Activated CD4-positive, alpha-beta T cell treated with anti-CD3 and anti-CD28 coated beads, Interleukin-2, amount 50 U/mL, for 1 hour (primary cell): ENCODE results near the gene ITGBL1.

Experiments
- DNase-seq: peaks from one replicate; pipeline ENCODE4 v3.0.0-alpha.2; 2020

ITGBL1 gene

DNA sequence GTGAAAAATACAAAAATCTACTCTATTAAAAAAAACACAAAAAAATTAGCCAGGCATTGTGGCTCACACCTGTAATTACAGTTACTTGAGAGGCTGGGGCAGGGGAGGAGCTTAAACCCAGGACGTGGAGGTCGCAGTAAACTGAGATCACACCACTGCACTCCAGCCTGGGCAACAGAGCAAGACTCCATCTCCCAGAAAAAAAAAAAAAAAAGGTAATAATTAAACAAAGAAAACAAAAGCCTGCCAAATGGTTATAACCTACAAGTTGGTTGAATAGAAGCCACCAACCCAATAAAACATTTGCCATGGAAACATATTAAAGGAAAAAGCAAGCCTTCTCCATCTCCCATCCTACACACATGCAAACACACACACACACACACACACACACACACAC, 255.2 kb downstream of the ITGBL1 start:
- DNase-seq, result no peak

DNA sequence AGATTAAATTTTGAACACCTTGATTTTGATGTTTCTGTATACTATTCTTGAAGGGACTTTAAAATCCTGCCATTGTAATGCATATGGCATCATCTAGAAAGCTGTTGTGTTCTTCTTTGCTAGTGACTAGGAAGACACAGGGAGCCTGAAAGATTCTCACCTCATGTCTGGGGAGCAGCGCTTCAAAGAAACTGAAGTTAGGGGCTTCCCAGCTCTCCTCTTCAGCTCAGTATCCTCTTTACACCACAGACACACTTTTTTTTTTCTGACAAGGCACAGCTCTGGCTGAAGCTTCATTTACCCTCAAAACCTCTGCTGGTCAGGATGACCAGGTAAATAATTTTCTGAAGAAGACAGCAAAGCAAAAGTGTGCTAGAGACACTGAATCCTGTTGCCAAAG, 255.6 kb downstream of the ITGBL1 start:
- no peak for DNase-seq

DNA sequence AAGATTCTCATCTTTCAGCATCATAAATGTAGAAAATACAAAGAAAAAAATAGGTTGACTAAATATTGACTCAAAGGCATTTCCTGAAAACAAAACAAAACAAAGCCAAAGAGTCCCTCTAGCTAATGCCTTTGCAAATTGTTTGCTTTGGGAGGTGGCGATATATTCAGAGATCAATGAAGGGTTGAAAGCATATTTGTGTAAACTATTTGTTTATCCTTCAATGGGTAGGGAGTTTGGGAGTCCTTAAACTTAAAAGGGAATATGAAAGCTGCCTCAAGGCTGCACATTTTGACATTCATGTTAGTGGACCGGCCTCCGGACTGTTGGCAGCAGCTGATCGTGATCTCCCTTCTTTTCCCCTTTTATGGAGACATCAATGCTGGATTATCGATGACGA, 257.5 kb downstream of the ITGBL1 start:
- no peak for DNase-seq

DNA sequence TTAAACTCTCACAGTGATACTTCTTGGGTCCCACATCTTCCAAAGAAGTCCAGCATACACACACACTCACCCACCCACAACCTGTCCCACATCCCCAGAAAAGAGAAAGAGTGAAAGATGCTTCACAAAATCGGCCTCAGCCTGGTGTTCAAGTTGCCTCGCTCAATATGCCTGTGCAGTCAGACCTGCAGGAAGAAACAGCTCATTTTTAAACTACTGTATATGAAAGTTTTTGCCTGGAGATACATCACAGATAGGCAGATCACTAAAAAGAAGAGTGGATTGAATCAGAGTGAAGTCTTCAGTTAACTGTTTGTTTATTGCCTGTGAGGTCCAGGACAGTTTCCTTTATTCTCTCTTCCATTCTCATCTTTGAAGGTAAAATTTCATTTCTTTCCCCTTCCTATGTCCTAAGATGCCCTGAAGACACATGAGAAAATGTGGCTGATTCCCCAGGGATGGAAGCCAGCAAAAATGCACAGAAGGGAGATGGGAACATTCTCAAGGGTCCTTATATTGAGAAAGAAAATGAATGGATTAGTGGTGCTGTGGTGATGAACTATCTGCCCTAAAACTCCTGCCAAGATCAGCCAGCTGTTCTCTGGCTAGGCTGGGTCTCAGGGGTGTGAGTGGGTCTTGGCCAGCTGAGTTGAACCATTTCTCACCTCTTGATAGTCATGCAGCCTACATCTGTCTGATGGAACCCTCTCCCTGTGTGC, 259.0 kb downstream of the ITGBL1 start:
- no peak for DNase-seq

DNA sequence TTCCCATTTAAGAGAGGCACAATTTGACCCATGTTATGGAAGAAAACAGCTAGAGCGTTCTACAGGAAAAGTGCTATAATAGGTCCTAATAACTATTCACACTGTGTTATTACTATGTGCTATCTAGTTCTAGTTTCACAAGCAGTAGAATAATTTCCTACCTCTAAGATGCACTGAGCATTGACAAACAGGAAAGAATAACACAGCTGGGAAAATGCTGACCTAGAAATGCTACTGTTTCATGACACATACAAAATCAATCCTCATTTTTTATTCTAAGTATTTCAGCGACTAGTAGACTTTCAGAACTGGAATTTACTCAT, 259.5 kb downstream of the ITGBL1 start:
- no peak for DNase-seq

DNA sequence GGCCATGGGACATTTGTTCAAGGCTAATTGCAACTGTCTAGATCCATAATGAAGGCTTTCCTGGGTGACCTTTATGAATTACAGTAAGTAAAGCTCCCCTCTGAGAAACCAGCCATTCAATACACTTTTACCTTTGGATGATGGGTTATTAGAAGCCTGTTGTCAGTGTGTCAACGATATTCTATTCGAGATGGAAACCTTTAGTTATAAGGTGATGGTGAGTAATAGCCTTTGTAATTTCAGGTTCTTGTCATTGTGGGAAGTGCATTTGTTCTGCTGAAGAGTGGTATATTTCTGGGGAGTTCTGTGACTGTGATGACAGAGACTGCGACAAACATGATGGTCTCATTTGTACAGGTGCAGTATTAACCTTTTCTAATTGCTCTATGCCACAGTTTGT, 261.7 kb downstream of the ITGBL1 start:
- no peak for DNase-seq

DNA sequence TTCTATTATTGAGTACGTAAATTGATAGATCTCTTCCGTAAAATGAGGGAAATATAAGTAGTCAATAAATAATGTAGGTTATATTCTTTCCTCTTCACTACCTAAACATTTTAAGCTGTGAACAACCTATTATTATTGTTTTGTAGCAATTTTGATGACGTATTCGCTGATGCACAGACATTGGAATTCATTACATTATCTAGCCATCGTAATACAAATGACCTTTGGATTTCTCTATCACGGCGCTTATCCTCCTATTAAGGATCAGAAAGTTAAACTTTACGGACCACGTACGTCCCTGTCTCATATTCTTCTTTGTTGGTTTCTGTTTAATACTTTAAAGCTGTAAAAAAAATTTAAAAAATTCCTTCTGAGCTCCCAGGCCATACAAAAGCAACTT, 264.9 kb downstream of the ITGBL1 start:
- DNase-seq, result no peak

DNA sequence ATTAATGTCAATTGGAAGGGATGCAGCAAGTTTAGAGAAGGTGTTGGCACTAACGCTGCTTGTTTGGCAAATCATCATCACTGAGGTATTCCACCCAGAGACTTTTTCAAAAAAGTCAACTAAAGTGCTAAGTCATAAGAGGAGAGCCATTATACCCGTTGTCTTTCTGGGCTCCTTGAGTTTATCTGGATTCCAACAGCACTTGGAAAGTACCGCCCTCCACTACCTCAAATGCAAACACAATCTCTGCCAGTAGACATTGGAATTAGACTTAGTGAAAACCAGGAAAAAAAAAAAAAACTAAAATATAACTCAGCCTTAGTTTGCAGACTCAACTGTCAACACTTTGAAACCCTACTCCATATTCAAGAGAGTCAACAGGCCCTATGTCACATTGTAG, 266.0 kb downstream of the ITGBL1 start:
- DNase-seq, result no peak

DNA sequence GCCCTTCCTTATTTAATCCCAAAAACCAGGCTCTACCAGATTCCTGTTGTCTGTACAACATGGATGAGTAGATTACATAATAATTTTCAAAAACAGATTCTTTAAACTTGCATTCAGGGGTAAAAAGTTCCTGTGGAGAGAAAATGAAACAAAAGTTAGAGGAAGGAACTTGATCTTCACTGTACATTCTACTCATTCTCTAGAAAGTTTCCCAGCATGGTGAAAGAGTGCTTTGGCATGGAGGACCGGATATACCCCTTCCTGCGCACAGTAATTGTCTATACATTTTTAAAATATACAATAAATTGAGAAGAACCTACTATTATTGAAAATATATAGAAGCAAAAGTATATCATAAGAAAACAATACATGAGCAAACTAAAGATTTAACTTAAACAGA, 274.2 kb downstream of the ITGBL1 start:
- DNase-seq, result no peak

DNA sequence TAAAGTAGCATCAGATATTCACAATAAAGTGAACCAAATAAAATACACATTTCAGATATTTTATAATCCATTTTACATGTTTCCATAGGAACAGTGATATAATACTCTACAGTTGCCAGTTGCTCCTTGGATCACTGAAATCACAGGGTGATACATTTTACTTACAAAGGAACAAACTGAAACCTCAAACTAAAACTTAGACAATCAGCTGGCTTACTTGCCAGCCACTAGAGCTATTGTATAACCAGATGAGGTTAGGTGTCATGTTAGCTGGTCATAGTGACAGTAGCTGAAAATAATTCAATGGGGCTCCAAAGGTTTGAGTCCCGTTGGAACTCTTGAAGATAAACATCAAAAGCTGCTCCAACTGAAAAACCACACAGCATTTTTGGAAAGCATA, 274.6 kb downstream of the ITGBL1 start:
- DNase-seq, result no peak

DNA sequence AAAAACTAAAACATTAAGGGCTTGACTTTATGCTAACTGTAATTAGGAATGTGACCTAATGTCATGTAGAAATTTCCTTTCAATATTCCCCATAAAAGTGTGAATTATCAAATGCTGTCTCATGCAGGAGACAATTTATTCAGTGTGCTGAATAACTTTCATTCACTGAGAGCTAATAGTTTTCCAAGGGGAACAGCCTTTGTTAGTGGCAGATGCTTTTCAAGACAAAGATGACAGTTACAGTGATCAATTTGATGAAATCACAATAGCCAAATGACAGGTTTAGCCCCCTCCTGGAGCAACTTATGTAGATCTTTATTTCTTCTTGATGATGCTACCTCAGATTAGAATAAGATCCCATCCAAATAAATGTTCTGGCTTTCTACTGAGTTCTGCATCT, 275.5 kb downstream of the ITGBL1 start:
- no peak for DNase-seq

DNA sequence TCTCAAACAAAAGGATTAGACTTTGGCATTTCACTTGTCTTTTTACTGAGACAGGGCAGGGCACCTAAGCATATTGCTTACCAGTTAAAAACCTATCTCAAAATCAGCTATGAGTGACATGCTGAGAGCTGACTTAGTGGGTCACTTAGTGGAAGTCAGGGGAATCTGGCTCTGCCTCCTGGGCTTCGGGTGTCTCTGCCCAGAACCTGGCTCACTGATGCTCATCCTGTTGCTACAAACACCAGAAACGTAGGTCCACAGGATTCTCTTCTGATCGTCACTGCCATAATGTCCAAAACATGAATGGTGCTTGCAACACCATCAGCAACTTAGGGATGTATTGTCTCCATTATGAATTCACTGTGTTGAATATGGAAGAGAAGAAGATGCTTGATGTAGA, 276.1 kb downstream of the ITGBL1 start:
- DNase-seq, result no peak

DNA sequence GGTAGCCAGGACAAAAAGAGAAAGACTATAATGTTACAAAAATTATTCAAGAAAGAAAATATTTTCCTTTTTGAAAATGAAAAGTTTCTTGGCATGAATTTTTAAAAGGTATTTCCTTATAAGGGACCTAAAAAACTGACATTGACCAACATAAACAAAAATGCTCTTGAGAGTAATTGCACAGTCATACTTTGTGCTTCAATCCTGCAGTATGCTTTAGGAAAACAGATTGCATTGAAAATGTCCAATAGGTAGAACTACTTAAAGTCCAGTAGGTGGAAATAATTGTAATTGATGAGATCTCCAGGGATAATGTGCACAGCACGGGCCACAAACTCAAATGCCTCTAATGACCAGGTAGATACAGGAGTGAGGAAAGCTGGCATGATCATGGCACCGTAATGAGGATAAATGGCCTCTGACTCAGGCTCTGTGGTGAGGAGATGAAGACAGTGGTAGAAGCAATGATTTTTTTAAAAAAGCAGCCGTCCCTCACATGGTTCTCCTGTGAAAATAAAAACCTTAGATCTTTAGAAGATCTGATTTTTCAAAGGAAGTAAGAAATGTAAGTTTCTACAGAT, 278.0 kb downstream of the ITGBL1 start:
- no peak for DNase-seq

DNA sequence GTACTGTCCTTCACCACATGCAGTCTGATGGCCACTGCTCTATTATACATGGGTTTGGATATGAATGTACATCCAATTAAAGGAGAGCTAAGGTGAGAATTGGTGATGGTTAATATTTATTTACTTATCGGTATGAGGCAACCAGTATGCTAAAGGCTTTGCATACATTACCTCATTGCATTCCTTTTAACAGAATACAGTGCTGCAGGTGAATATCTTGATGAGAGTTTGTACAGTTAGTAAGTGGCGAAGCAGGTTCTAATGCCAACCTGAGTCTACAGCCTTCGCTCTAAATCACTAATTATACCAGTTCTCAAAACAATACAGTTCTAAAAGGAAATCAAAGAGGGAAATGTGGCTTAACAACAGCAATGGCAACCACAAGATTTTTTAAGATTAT, 284.1 kb downstream of the ITGBL1 start:
- no peak for DNase-seq

DNA sequence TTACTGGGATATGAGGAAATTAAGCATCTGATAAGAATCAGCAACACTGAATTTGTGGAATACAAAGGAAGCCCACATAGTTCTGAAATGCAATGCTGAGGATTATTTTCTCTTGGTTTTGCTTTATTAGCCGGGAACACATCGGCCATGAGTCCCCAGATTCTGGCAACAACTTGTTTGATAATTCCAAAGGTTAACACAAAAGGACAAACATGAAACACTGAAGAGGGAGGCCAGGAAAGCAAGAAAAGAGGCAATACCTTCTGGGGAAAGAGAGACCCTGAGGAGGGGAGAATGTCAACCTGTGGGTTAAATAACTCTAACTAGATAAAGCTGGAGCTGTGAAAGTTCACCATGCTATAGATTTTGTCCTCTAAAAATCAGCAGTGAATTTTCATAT, 285.9 kb downstream of the ITGBL1 start:
- DNase-seq, result no peak

DNA sequence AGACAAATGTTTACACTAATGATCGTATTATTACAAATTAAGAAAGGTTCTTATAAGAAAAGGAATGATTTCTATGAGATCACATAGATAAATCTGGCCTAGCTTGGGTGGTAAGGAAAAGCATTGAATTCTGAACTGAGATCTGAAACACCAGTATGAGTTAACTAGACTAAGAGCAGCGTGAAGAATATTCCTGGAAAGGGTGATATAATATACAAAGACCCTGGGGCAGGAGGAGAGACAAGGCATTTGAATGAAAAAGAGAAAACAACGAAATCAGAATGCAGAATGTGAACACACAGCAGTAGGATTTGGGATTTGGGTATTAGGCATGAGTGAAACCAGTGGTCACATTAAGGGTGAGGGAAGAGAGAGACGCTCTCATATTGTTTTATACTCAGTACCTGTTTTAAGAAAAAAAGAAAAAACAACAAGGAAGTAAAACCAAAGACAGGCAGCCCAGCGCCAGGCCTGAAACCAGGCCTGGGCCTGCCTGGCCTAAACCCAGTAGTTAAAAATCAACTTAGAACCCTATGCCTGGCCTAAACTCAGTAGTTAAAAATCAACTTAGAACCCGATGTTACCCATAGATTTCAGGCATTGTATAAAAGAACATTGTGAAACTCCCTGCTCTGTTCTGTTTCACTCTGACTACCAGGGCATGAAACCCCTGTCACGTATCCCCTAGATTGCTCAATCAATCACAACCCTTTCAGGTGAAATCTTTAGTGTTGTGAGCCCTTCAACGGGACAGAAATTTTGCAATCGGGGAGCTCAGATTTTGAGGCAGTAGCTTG, 287.1 kb downstream of the ITGBL1 start:
- no peak for DNase-seq

DNA sequence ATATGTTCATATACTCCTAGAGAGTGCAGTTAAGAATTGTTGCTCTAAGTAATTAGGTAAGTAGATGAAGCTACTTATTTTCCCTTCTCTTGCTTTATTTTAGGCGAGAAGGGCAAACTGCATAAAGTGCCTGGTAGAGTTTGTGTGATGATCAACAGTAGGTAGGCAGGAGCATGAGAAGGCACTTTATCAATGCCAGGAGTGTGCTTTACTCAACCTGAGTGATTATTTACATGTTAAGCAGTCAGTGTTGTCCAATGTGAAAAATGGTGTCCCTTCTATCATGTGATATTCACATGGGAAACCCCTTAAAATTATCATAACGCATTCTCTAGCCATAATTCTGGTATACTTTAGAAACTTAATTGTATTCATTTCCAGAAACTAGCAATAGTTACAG, 294.0 kb downstream of the ITGBL1 start:
- DNase-seq, result no peak

DNA sequence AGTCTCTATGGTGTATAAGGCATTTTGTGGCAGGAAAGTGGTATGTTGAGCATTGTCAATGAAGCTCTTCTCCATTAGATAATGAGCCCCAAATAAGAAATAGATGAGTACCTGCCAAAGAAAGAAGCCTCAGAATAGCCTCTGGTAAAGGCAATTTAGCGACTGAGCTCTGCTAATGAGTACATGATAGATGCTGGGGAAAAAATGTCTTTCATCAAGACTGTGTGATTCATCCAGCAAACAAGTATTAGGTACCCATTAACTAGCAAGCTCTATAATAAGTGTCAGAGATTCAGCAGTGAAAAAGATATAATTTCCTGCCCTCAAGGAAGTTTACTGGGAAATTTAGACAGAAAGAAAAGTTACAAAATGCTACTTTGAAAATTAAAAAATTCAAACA, 294.6 kb downstream of the ITGBL1 start:
- DNase-seq, result no peak

DNA sequence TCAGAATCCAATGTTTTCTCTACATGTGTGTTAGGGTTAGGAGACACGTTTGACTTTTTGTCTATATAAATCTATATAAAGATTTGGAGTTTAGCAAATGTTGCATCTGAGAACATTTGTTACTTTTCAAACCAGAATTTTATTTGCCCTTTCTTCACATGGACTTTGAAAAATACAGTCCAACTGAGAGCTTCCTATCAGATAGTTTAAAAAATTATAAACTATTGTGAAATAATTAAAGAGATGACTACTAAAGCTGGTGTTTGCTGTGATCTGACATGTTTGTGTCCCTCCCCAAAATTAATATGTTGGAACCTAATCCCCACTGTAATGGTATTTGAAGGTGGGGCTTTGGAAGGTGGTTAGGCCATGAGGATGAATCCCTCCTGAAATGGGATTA, 297.1 kb downstream of the ITGBL1 start:
- DNase-seq, result no peak

DNA sequence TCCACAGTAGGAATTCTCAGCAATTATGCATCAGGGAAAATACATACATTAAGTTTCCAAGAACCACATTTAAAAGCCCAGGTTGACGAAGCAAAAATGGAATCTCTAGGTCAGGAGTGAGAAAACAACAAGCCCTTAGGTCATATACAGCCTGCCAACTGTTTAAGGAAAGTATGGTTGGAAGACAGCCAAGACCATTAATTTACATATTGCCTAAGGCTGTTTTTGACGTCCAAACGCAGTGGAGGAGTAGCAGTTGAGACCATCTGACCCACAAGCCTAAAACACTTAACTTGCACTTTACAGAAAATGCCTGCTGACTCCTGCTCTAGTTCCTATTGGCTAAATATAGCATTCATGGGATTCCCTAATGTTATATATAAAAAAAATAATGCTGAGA, 299.0 kb downstream of the ITGBL1 start:
- DNase-seq, result no peak

DNA sequence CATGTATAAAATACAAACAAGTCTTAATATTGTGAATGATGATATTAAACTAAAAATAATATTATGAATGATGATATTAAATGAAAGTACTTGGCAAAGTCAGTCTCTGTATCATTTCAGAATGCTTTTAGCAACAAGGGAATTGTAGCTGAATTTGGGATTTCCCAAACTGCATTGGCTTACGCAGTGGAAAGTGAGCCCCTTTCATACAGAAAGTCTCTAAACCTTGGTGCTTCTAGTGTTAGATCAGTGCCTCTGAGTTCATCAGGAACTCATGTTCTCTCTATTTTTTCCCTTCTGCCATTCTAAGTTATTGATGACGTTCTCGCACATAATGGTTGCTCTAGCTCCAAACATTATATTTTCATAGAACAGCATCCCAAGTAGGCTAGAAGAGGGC, 300.0 kb downstream of the ITGBL1 start:
- no peak for DNase-seq

DNA sequence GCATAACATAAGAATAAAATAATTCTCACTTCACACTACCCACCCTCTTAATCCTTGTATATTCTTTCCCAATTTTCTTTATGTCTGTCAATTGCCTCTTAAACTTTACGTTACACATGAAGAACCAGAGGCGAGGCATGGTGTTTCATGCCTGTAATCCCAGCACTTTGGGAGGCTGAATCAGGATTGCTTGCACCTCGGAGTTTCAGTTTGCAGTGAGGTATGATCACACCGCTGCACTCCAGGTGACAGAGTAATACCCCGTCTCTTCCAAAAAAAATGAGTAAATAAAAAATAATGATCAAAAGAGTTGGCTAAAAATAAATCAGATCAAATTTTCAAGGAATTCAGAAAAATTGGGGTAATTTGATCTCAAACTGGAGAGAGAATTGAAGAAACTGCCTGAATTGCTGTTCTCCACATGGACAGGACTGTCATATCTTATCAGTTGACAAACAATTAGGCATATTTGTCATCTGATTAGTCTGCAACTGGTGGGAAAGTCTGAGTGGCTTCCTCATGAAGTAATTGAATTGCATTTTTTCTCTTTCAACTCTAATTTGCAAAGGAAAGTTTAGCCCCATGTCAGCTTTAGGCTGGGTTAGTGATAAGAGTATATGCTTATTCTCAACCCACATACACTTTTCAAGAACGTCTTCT, 302.9 kb downstream of the ITGBL1 start:
- no peak for DNase-seq

DNA sequence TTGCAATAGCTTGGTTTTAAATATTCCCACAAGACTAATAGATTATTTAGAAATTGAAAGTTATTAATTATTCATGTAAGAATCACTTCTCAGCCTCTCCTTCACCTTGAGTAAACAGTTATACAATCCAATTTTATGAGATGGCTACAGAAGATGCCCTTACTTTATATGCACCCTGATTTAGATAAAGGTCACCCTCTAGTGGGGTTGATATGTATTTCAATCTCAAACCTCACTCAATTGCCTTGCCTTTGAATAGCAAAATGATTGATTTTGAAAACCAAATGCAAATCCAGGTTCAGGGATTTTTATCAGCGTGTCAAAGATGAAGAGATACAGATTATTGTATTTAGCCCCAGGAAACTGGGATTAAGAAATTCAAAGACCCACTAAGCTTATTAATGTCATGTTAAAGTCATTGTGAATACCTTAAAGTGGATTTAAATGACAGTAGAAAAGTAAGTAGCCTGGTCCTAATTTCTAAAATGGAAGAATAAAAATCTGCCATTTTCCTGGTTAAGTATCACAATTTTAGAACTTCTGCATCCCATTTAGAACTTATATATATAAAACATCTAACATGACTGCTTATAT, 305.1 kb downstream of the ITGBL1 start:
- DNase-seq, result no peak

DNA sequence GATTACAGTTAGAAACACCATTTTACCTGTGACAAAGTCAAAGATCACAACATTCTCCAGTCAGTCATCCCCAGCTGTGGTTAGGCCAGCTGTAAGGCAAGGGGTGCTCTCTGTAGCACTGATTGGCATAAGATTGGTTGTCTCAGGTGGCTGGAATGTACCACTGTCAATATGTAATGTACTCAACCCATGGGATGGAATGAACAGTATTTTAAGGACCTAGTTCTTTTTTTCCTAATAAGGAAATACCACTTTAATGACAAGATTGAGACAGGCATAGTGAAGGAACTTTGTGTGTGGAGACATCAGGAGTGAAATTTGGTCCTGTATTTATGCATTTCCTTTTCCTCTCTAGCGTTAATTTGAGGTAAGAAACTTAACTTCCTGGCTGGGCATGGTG, 310.7 kb downstream of the ITGBL1 start:
- DNase-seq, result no peak
